PC-9 (cell line): Measurements from ENCODE around the gene MAS1L. TPM values are rescaled to one million over a fixed set of nuclear protein-coding genes. Genes with fewer than 3 reads are reported as not detected.

ENCODE experiments used
- BruUV-seq: library from RNA; stranded (reverse); fragments of 400-500 nt; replicated peaks from 2 replicates; lab custom pipeline; 2021; lab: Mats Ljungman, UMichigan
- CTCF ChIA-PET: fragments of 300-600 bp; sonication (Branson Sonifier 250); formaldehyde crosslinking; loops from one replicate; lab custom pipeline; 2022; ENCODE audit warnings: antibody characterized with exemption; lab: Charles Lee
- POLR2A ChIA-PET: fragments of 300-600 bp; sonication (Branson Sonifier 250); formaldehyde crosslinking; loops from one replicate; lab custom pipeline; 2022; ENCODE audit warnings: antibody characterized with exemption; ENCODE audit not compliant: unreplicated experiment; lab: Charles Lee
- DNase-seq, 2 experiments: peaks; one replicate each; pipeline versions ENCODE4 v3.0.0 to v3.0.0-alpha.2; 2015 to 2022; ENCODE audit warnings: mixed read lengths in 1 of 2
- H2AFZ ChIP-seq: fragments of 200-600 bp; sonication (generic); 2 replicates; pipeline ENCODE4 v1.8.1; 2017; ENCODE audit warnings: antibody characterized with exemption
- H3F3A ChIP-seq: fragments of 200-600 bp; sonication (generic); 2 replicates; pipeline ENCODE4 v1.8.1; 2017; ENCODE audit warnings: antibody characterized with exemption, mild to moderate bottlenecking, low read depth; ENCODE audit not compliant: insufficient read depth
- H3K27ac ChIP-seq: fragments of 200-600 bp; sonication (generic); 2 replicates; pipeline ENCODE4 v1.6.1; 2016; ENCODE audit warnings: mixed run types
- H3K27me3 ChIP-seq: fragments of 200-600 bp; sonication (generic); 2 replicates; pipeline ENCODE4 v1.6.1; 2016; ENCODE audit warnings: low read depth, mixed run types; ENCODE audit not compliant: insufficient read depth
- H3K36me3 ChIP-seq: fragments of 200-600 bp; sonication (generic); 2 replicates; pipeline ENCODE4 v1.6.1; 2016; ENCODE audit warnings: low read depth, mixed run types
- H3K4me1 ChIP-seq: fragments of 200-600 bp; sonication (generic); replicated peaks from 2 replicates; pipeline ENCODE4 v1.6.1; 2016; ENCODE audit warnings: mixed run types; ENCODE audit not compliant: insufficient read depth
- H3K4me2 ChIP-seq: fragments of 200-600 bp; sonication (generic); 2 replicates; pipeline ENCODE4 v1.6.1; 2017; ENCODE audit warnings: mixed run types
- H3K4me3 ChIP-seq: fragments of 200-600 bp; sonication (generic); 2 replicates; pipeline ENCODE4 v1.6.1; 2016; ENCODE audit warnings: mixed run types
- H3K79me2 ChIP-seq: fragments of 200-600 bp; sonication (generic); 2 replicates; pipeline ENCODE4 v1.6.1; 2017; ENCODE audit warnings: low read depth, mixed run types
- H3K9me2 ChIP-seq: fragments of 200-600 bp; sonication (generic); 2 replicates; pipeline ENCODE4 v1.8.1; 2017; ENCODE audit warnings: mild to moderate bottlenecking; ENCODE audit not compliant: insufficient read depth
- H3K9me3 ChIP-seq: fragments of 200-600 bp; sonication (generic); 2 replicates; pipeline ENCODE4 v1.8.1; 2016; ENCODE audit warnings: low read depth; ENCODE audit not compliant: insufficient read depth
- H4K20me1 ChIP-seq: fragments of 200-600 bp; sonication (generic); 2 replicates; pipeline ENCODE4 v1.8.1; 2017; ENCODE audit not compliant: insufficient read depth
- CTCF ChIP-seq: fragments of 200-600 bp; sonication (generic); conservative IDR thresholded peaks from 2 replicates; pipeline ENCODE4 v1.6.1; 2017; ENCODE audit warnings: mixed run types, antibody characterized with exemption, mild to moderate bottlenecking, moderate library complexity
- EZH2 ChIP-seq: fragments of 200-600 bp; sonication (generic); IDR thresholded peaks from 2 replicates; pipeline ENCODE4 v1.8.0; 2017; ENCODE audit warnings: antibody characterized with exemption, low read depth
- intact Hi-C: fragments of 100-400 bp; cut with micrococcal nuclease; formaldehyde crosslinking; loops from one replicate; pipeline ENCODE4 v1.10.0; 2022; ENCODE audit not compliant: unreplicated experiment
- total RNA-seq: library from RNA; stranded (reverse); gene quantifications from 2 replicates; pipeline ENCODE4 v1.2.3, GENCODE V29; 2021

MAS1L gene
- total RNA-seq, 1 experiment from 2014 or later: not detected

- Histone ChIP-seq H3K4me1 (no peaks in the 10 kb centered on the region), H3K4me2 (no peak overlapping the region), H3K27ac (no peak overlapping the region), H2AFZ (no peak overlapping the region), H3K9me3 (no peaks in the 10 kb centered on the region), H3K9me2 (no peaks in the 10 kb centered on the region), H3K36me3 (no peaks in the 10 kb centered on the region), H4K20me1 (no peaks in the 10 kb centered on the region), H3K27me3 (no peaks in the 10 kb centered on the region), H3F3A (no peaks in the 10 kb centered on the region), H3K4me3 (no peak overlapping the region), H3K79me2 (no peaks in the 10 kb centered on the region)
- intact Hi-C loops: no loop called here
- no peak for TF ChIP-seq CTCF
- no peak for TF ChIP-seq EZH2
- CTCF ChIA-PET: no interaction called here
- DNase-seq: no peak
- no TSS peak for BruUV-seq
- POLR2A ChIA-PET: no interaction called here
Measured at GRCh38 chr6:29528300-29528931, 40.7 kb upstream of the MAS1L start.

- ChIA-PET CTCF (no interaction called here), POLR2A (no interaction called here)
- Histone ChIP-seq H3K9me3 (no peaks in the 10 kb centered on the region), H3K9me2 (no peaks in the 10 kb centered on the region), H3K4me3 (no peak overlapping the region), H4K20me1 (no peaks in the 10 kb centered on the region), H3K27ac (no peak overlapping the region), H3K79me2 (no peaks in the 10 kb centered on the region), H3K4me2 (no peak overlapping the region), H3K27me3 (no peaks in the 10 kb centered on the region), H2AFZ (no peak overlapping the region), H3K36me3 (no peaks in the 10 kb centered on the region), H3F3A (no peaks in the 10 kb centered on the region), H3K4me1 (no peaks in the 10 kb centered on the region)
- TF ChIP-seq EZH2 (no peak), CTCF (no peak)
- DNase-seq: no peak
- intact Hi-C loops: no loop called here
- no TSS peak for BruUV-seq
Measured at GRCh38 chr6:29527564-29527963, 39.8 kb upstream of the MAS1L start.

- Histone ChIP-seq H3K4me2 (no peak overlapping the region), H3K9me3 (no peaks in the 10 kb centered on the region), H3K79me2 (no peaks in the 10 kb centered on the region), H3F3A (no peaks in the 10 kb centered on the region), H3K4me3 (no peak overlapping the region), H3K27ac (no peak overlapping the region), H3K9me2 (no peaks in the 10 kb centered on the region), H4K20me1 (no peaks in the 10 kb centered on the region), H3K27me3 (no peaks in the 10 kb centered on the region), H3K4me1 (no peaks in the 10 kb centered on the region), H3K36me3 (no peaks in the 10 kb centered on the region), H2AFZ (no peak overlapping the region)
- TF ChIP-seq EZH2: no peak
- no peak for TF ChIP-seq CTCF
- ChIA-PET POLR2A (no interaction called here), CTCF (no interaction called here)
- DNase-seq: no peak
- intact Hi-C loops: no loop called here
- BruUV-seq: no TSS peak
Measured at GRCh38 chr6:29527126-29527525, 39.4 kb upstream of the MAS1L start.
